Measurements from ENCODE around the gene GLOD5.
A peak's percentile ranks its signal among the peaks of the same experiment; 100 is the strongest.

GLOD5 gene

DNA sequence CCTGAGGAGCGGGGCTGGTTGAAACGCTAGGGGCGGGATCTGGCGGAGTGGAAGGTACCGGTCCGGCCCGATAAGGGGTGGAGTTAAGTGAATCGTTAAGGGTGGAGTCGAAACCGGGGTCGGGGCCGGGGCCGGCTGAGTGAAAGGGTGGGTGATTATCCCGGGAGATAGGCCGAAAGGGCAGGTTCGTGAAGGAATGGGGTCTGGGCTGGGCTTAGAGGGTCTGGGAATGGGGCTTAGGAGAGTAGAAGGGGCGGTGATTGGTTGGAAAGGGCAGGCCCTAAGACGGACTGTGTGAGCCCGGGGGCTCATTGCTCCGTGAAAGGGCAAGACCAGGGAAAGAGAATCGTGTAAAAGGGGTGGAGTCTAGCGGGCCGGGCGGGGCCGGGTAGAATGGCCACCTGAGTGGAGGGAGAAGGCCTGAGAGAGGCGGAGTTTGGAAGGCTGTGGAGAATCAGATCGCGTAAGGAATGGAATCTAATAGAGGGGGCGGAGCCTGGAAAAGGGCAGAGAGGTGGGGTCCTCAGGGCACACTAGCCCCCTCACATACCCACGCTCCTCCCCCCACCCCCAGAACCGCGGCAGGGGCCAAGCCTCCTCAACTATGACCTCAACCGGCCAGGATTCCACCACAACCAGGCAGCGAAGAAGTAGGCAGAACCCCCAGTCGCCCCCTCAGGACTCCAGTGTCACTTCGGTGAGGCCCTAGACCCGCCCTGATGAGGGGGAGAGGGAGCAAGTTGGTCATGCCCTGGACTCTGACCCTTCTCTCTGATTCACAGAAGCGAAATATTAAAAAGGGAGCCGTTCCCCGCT, 40.8 kb downstream of the GLOD5 start:
- Histone ChIP-seq H4K8ac (ENCODE audit: low read depth, low read length) (no peak overlapping the region), H2BK5ac (ENCODE audit: low read length) (no peak overlapping the region), H3K36me3 (replicated peaks in 1 of 2; ENCODE audit: control insufficient read depth in 2 of 2, insufficient read depth in 2 of 2, low read length in 2 of 2) (peaks cover 10 to 29% of the 10 kb centered on the region in 2 donors), H3K9me3 (replicated peaks in 1 of 2; ENCODE audit: control insufficient read depth in 2 of 2, insufficient read depth in 1 of 2, low read depth in 1 of 2, low read length in 2 of 2) (no peaks in the 10 kb centered on the region), H3K9ac (ENCODE audit: low read depth, low read length, poor library complexity) (peak overlapping the region; percentile 60), H3K27me3 (ENCODE audit: control insufficient read depth in 3 of 3, insufficient read depth in 3 of 3, low read depth in 1 of 3, low read length in 3 of 3) (no peaks in the 10 kb centered on the region), H3K4me2 (ENCODE audit: insufficient read depth, low read length, poor library complexity, severe bottlenecking) (peak overlapping the region; percentile 66), H2AFZ (ENCODE audit: low read length) (peak overlapping the region; percentile 89), H3K4me1 (ENCODE audit: control insufficient read depth in 2 of 2, insufficient read depth in 1 of 2, low read depth in 1 of 2, low read length in 2 of 2) (peaks cover 5 to 8% of the 10 kb centered on the region in 2 donors), H3K27ac (replicated peaks; ENCODE audit: low read length) (peak overlapping the region; percentile 97), H4K91ac (ENCODE audit: low read depth, low read length, poor library complexity) (no peak overlapping the region), H3K14ac (ENCODE audit: low read length) (no peak overlapping the region), H2AK5ac (ENCODE audit: low read depth, low read length) (no peak overlapping the region), H3K18ac (ENCODE audit: low read length) (peak overlapping the region; percentile 87), H2BK120ac (ENCODE audit: low read depth, low read length) (no peak overlapping the region), H3K4ac (ENCODE audit: low read length) (no peak overlapping the region), H2BK15ac (ENCODE audit: low read length) (no peak overlapping the region), H2BK12ac (ENCODE audit: low read length) (no peak overlapping the region), H3K4me3 (ENCODE audit: low read length in 2 of 2) (peak overlapping the region; percentile 74 to 95), H3K79me1 (ENCODE audit: low read depth, low read length) (no peaks in the 10 kb centered on the region), H3K23ac (ENCODE audit: low read depth, low read length, poor library complexity) (no peak overlapping the region)
- WGBS, 2 donors (ENCODE audit: extremely low coverage in 2 of 2, insufficient read length in 2 of 2, insufficient replicate concordance in 1 of 2): no CpG with 5 or more reads among the region's 40 CpGs
- DNase-seq (ENCODE audit: low spot score): peak; percentile 73

- DNase-seq (ENCODE audit: low spot score): no peak
- Histone ChIP-seq H3K23ac (ENCODE audit: low read depth, low read length, poor library complexity) (no peak overlapping the region), H3K4me1 (ENCODE audit: control insufficient read depth in 2 of 2, insufficient read depth in 1 of 2, low read depth in 1 of 2, low read length in 2 of 2) (peaks cover 5 to 8% of the 10 kb centered on the region in 2 donors), H2BK120ac (ENCODE audit: low read depth, low read length) (no peak overlapping the region), H2BK12ac (ENCODE audit: low read length) (no peak overlapping the region), H3K27me3 (ENCODE audit: control insufficient read depth in 3 of 3, insufficient read depth in 3 of 3, low read depth in 1 of 3, low read length in 3 of 3) (no peaks in the 10 kb centered on the region), H2AFZ (ENCODE audit: low read length) (peak overlapping the region; percentile 89), H3K4me3 (ENCODE audit: low read length in 2 of 2) (peak overlapping the region; percentile 74 to 83), H3K4me2 (ENCODE audit: insufficient read depth, low read length, poor library complexity, severe bottlenecking) (peak overlapping the region; percentile 66), H3K4ac (ENCODE audit: low read length) (no peak overlapping the region), H2BK5ac (ENCODE audit: low read length) (no peak overlapping the region), H3K79me1 (ENCODE audit: low read depth, low read length) (no peaks in the 10 kb centered on the region), H4K8ac (ENCODE audit: low read depth, low read length) (no peak overlapping the region), H3K9me3 (replicated peaks in 1 of 2; ENCODE audit: control insufficient read depth in 2 of 2, insufficient read depth in 1 of 2, low read depth in 1 of 2, low read length in 2 of 2) (no peaks in the 10 kb centered on the region), H3K14ac (ENCODE audit: low read length) (no peak overlapping the region), H2BK15ac (ENCODE audit: low read length) (no peak overlapping the region), H4K91ac (ENCODE audit: low read depth, low read length, poor library complexity) (no peak overlapping the region), H2AK5ac (ENCODE audit: low read depth, low read length) (no peak overlapping the region), H3K36me3 (replicated peaks in 1 of 2; ENCODE audit: control insufficient read depth in 2 of 2, insufficient read depth in 2 of 2, low read length in 2 of 2) (peaks cover 10 to 30% of the 10 kb centered on the region in 2 donors), H3K27ac (replicated peaks; ENCODE audit: low read length) (peak overlapping the region; percentile 97), H3K9ac (ENCODE audit: low read depth, low read length, poor library complexity) (no peak overlapping the region), H3K18ac (ENCODE audit: low read length) (no peak overlapping the region)
- WGBS, 2 donors (ENCODE audit: extremely low coverage in 2 of 2, insufficient read length in 2 of 2, insufficient replicate concordance in 1 of 2): no CpG with 5 or more reads among the region's 4 CpGs
Observed at GRCh38 chrX:48802905-48803200, 41.3 kb downstream of the GLOD5 start.

DNA sequence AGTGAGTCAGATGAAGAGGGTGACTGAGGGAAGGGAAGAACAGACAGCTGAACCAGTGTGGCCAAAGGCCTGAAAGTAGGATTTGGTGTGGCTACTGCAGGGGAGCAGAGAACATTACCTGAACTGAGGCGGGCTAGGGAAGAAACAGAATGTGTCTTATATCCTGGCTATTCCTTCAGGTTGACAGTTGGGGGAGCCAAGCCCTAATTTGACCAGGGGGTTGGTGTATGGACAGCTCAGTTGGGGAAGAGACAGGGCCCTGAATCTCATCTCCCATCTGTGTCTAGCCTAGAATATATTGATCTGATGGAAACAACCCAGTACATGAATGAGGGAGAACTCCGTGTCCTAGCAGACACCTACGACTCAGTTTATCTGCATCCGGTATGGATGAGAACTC, 44.5 kb downstream of the GLOD5 start:
- Histone ChIP-seq H2BK5ac (ENCODE audit: low read length) (no peak overlapping the region), H3K36me3 (replicated peaks in 1 of 2; ENCODE audit: control insufficient read depth in 2 of 2, insufficient read depth in 2 of 2, low read length in 2 of 2) (peaks cover 10 to 48% of the 10 kb centered on the region in 2 donors), H4K91ac (ENCODE audit: low read depth, low read length, poor library complexity) (no peak overlapping the region), H3K9ac (ENCODE audit: low read depth, low read length, poor library complexity) (no peak overlapping the region), H2AFZ (ENCODE audit: low read length) (no peak overlapping the region), H3K27me3 (ENCODE audit: control insufficient read depth in 3 of 3, insufficient read depth in 3 of 3, low read depth in 1 of 3, low read length in 3 of 3) (no peaks in the 10 kb centered on the region), H3K18ac (ENCODE audit: low read length) (no peak overlapping the region), H3K4me2 (ENCODE audit: insufficient read depth, low read length, poor library complexity, severe bottlenecking) (no peak overlapping the region), H2AK5ac (ENCODE audit: low read depth, low read length) (no peak overlapping the region), H3K9me3 (replicated peaks in 1 of 2; ENCODE audit: control insufficient read depth in 2 of 2, insufficient read depth in 1 of 2, low read depth in 1 of 2, low read length in 2 of 2) (no peaks in the 10 kb centered on the region), H2BK12ac (ENCODE audit: low read length) (no peak overlapping the region), H3K23ac (ENCODE audit: low read depth, low read length, poor library complexity) (no peak overlapping the region), H2BK120ac (ENCODE audit: low read depth, low read length) (no peak overlapping the region), H3K4me1 (ENCODE audit: control insufficient read depth in 2 of 2, insufficient read depth in 1 of 2, low read depth in 1 of 2, low read length in 2 of 2) (peaks cover 4 to 5% of the 10 kb centered on the region in 2 donors), H4K8ac (ENCODE audit: low read depth, low read length) (no peak overlapping the region), H3K4ac (ENCODE audit: low read length) (no peak overlapping the region), H3K14ac (ENCODE audit: low read length) (no peak overlapping the region), H2BK15ac (ENCODE audit: low read length) (no peak overlapping the region), H3K4me3 (ENCODE audit: low read length in 2 of 2) (no peak overlapping the region), H3K27ac (replicated peaks; ENCODE audit: low read length) (no peak overlapping the region), H3K79me1 (ENCODE audit: low read depth, low read length) (no peaks in the 10 kb centered on the region)
- WGBS, 2 donors (ENCODE audit: extremely low coverage in 2 of 2, insufficient read length in 2 of 2, insufficient replicate concordance in 1 of 2): no CpG with 5 or more reads among the region's 4 CpGs
- no peak for DNase-seq (ENCODE audit: low spot score)

- H3K36me3 ChIP-seq (replicated peaks in 1 of 2; ENCODE audit: control insufficient read depth in 2 of 2, insufficient read depth in 2 of 2, low read length in 2 of 2): peaks cover 11 to 54% of the 10 kb centered on the region in 2 donors
- H2AFZ ChIP-seq (ENCODE audit: low read length): no peak overlapping the region
- no peak overlapping the region for H4K8ac ChIP-seq (ENCODE audit: low read depth, low read length)
- H2BK5ac ChIP-seq (ENCODE audit: low read length): no peak overlapping the region
- no peak overlapping the region for H2BK12ac ChIP-seq (ENCODE audit: low read length)
- H3K9ac ChIP-seq (ENCODE audit: low read depth, low read length, poor library complexity): no peak overlapping the region
- no peak overlapping the region for H4K91ac ChIP-seq (ENCODE audit: low read depth, low read length, poor library complexity)
- no peak overlapping the region for H3K27ac ChIP-seq (replicated peaks; ENCODE audit: low read length)
- no peak overlapping the region for H3K4me2 ChIP-seq (ENCODE audit: insufficient read depth, low read length, poor library complexity, severe bottlenecking)
- no peak overlapping the region for H3K14ac ChIP-seq (ENCODE audit: low read length)
- WGBS, 2 donors (ENCODE audit: extremely low coverage in 2 of 2, insufficient read length in 2 of 2, insufficient replicate concordance in 1 of 2): no CpG with 5 or more reads among the region's 8 CpGs
- no peak overlapping the region for H2BK15ac ChIP-seq (ENCODE audit: low read length)
- no peak overlapping the region for H3K23ac ChIP-seq (ENCODE audit: low read depth, low read length, poor library complexity)
- no peak overlapping the region for H3K18ac ChIP-seq (ENCODE audit: low read length)
- H2AK5ac ChIP-seq (ENCODE audit: low read depth, low read length): no peak overlapping the region
- no peak for DNase-seq (ENCODE audit: low spot score)
- no peaks in the 10 kb centered on the region for H3K4me1 ChIP-seq (ENCODE audit: control insufficient read depth in 2 of 2, insufficient read depth in 1 of 2, low read depth in 1 of 2, low read length in 2 of 2)
- H3K27me3 ChIP-seq (ENCODE audit: control insufficient read depth in 3 of 3, insufficient read depth in 3 of 3, low read depth in 1 of 3, low read length in 3 of 3): peaks cover 0 to 3% (median 0%) of the 10 kb centered on the region in 3 experiments
- no peak overlapping the region for H2BK120ac ChIP-seq (ENCODE audit: low read depth, low read length)
- H3K4me3 ChIP-seq (ENCODE audit: low read length in 2 of 2): no peak overlapping the region
- H3K4ac ChIP-seq (ENCODE audit: low read length): no peak overlapping the region
- H3K79me1 ChIP-seq (ENCODE audit: low read depth, low read length): no peaks in the 10 kb centered on the region
- H3K9me3 ChIP-seq (replicated peaks in 1 of 2; ENCODE audit: control insufficient read depth in 2 of 2, insufficient read depth in 1 of 2, low read depth in 1 of 2, low read length in 2 of 2): no peaks in the 10 kb centered on the region
Observed at GRCh38 chrX:48813644-48814043, 52.1 kb downstream of the GLOD5 start.
